ENCODE data around the gene DNAH11. TPM values are rescaled to one million over a fixed set of nuclear protein-coding genes. Genes with fewer than 3 reads are reported as not detected.
A peak's percentile ranks its signal among the peaks of the same experiment; 100 is the strongest.
"Not testable (repeated sequence)": the region's sequence is repeated elsewhere in the genome, so short reads cannot be mapped to it uniquely, and the experiment has no call there.

DNAH11 gene
- total RNA-seq, 3 donors from 2014 or later: 0.32 to 2.2 (median 0.33) TPM

DNA sequence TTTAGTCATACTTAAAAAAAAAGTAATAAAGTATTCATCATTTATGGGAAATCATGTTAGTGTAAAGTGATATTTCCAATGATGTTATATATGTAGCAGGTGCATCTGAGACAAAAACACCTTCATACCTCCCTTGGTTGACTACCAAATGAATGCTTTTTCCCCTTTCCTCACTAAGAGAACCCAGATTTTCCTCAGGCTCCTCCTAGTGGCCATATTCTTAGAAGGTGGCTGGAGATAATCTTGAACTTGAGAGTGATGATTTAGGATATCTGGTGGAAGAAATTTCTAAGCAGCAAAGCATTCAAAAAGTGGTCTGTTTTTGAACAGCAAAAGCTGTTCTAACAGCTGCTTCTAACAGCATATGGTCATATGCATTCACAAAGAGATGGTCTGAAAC is 16.8 kb upstream of the DNAH11 start:
- Histone ChIP-seq H3K4me1 (no peaks in the 10 kb centered on the region), H3K36me3 (no peaks in the 10 kb centered on the region), H3K4me3 (no peak overlapping the region), H3K27ac (no peak overlapping the region), H3K9me3 (peaks cover 0 to 4% of the 10 kb centered on the region in 2 donors), H3K27me3 (no peaks in the 10 kb centered on the region)
- DNase-seq (ENCODE audit: low spot score in 2 of 2): no peak
- TF ChIP-seq POLR2AphosphoS5 (IDR thresholded peaks at IDR 0.05) (no peak), POLR2A (IDR thresholded peaks at IDR 0.05) (no peak)
- TF ChIP-seq, protein P1, sequence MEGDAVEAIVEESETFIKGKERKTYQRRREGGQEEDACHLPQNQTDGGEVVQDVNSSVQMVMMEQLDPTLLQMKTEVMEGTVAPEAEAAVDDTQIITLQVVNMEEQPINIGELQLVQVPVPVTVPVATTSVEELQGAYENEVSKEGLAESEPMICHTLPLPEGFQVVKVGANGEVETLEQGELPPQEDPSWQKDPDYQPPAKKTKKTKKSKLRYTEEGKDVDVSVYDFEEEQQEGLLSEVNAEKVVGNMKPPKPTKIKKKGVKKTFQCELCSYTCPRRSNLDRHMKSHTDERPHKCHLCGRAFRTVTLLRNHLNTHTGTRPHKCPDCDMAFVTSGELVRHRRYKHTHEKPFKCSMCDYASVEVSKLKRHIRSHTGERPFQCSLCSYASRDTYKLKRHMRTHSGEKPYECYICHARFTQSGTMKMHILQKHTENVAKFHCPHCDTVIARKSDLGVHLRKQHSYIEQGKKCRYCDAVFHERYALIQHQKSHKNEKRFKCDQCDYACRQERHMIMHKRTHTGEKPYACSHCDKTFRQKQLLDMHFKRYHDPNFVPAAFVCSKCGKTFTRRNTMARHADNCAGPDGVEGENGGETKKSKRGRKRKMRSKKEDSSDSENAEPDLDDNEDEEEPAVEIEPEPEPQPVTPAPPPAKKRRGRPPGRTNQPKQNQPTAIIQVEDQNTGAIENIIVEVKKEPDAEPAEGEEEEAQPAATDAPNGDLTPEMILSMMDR (IDR thresholded peaks at IDR 0.05): peak in 1 of 3 donors; percentile 17
- intact Hi-C loops (cut with DNase I; ENCODE audit: low total_unique reads): no loop called here

DNA sequence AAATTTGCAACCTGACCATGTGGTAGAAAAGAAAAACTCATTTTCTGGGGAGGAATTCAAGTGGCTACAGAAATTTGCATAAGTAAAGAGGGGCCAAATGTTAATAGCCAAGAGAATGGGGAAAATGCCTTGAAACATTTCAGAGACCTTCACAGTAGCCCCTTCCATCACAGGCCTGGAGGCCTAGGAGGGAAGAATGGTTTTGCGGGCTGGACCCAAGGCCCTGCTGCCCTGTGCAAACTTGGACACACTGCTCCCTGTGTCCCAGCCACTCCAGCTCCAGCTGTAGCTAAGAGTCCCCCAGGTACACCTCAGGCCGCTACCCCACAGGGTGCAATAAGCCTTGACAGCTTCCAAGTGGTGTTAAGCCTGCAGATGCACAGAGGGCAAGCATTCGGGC is 16.4 kb upstream of the DNAH11 start:
- H3K27me3 ChIP-seq: no peaks in the 10 kb centered on the region
- peaks cover 0 to 4% of the 10 kb centered on the region in 2 donors for H3K9me3 ChIP-seq
- no peak overlapping the region for H3K27ac ChIP-seq
- no peak overlapping the region for H3K4me3 ChIP-seq
- intact Hi-C loops (cut with DNase I; ENCODE audit: low total_unique reads): no loop called here
- TF ChIP-seq POLR2A (IDR thresholded peaks at IDR 0.05) (no peak), POLR2AphosphoS5 (IDR thresholded peaks at IDR 0.05) (no peak)
- TF ChIP-seq, protein P1 (IDR thresholded peaks at IDR 0.05): no peak
- no peak for DNase-seq (ENCODE audit: low spot score in 2 of 2)
- no peaks in the 10 kb centered on the region for H3K36me3 ChIP-seq
- H3K4me1 ChIP-seq: no peaks in the 10 kb centered on the region

DNA sequence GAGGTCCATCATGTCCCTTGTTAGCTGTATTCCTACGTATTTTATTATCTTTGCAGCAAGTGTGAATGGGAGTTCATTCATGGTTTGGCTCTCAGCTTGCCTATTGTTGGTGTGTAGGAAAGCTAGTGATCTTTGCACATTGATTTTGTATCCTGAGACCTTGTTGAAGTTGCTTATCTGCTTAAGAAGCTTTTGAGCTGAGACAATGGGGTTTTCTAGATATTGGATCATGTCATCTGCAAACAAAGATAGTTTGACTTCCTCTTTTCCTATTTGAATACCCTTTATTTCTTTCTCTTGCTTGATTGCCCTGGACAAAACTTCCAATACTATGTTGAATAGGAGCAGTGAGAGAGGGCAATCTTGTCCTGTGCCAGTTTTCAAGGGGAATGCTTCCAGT is 10.4 kb upstream of the DNAH11 start:
- intact Hi-C loops (cut with DNase I; ENCODE audit: low total_unique reads); H3K36me3 ChIP-seq; H3K9me3 ChIP-seq; DNase-seq (ENCODE audit: low spot score in 2 of 2); H3K27me3 ChIP-seq; H3K4me1 ChIP-seq; H3K4me3 ChIP-seq; H3K27ac ChIP-seq: not testable (repeated sequence)

DNA sequence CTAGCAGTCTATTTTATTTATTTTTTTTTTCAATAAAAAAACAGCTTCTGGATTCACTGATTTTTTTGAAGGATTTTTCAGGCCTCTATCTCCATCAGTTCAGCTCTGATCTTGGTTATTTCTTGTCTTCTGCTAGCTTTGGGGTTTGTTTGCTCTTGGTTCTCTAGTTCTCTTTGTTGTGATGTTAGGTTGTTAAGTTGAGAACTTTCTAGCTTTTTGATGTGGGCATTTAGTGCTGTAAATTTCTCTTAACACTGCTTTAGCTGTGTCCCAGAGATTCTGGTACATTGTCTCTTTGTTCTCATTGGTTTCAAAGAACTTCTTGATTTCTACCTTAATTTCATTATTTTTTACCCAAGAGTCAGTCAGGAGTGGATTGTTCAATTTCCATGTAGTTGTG is 9.2 kb upstream of the DNAH11 start:
- intact Hi-C loops (cut with DNase I; ENCODE audit: low total_unique reads); DNase-seq (ENCODE audit: low spot score in 2 of 2); H3K9me3 ChIP-seq: not testable (repeated sequence)

DNA sequence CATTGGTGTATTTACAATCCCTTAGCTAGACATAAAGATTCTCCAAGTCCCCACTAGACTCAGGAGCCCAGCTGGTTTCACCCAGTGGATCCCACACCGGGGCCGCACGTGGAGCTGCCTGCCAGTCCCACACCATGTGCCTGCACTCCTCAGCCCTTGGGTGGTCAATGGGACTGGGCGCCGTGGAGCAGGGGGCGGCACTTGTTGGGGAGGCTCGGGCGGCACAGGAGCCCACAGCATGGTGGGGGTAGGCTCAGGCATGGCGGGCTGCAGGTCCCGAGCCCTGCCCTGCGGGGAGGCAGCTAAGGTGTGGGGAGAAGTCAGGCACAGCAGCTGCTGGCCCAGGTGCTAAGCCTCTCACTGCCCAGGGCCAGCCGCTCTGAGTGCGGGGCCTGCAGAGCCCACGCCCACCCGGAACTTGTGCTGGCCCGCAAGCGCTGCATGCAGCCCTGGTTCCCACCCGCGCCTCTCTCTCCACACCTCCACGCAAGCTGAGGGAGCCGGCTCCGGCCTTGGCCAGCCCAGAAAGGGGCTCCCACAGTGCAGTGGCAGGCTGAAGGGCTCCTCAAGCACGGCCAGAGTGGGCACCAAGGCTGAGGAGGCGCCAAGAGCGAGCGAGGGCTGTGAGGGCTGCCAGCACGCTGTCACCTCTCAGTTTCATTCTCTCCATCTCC is 6.3 kb upstream of the DNAH11 start:
- not testable (repeated sequence) for DNase-seq (ENCODE audit: low spot score in 2 of 2); H3K36me3 ChIP-seq

More for the DNA sequence above, 9.2 kb upstream of the DNAH11 start:
- H3K4me1 ChIP-seq, H3K27ac ChIP-seq, H3K36me3 ChIP-seq, H3K27me3 ChIP-seq, H3K4me3 ChIP-seq: not testable (repeated sequence)

DNA sequence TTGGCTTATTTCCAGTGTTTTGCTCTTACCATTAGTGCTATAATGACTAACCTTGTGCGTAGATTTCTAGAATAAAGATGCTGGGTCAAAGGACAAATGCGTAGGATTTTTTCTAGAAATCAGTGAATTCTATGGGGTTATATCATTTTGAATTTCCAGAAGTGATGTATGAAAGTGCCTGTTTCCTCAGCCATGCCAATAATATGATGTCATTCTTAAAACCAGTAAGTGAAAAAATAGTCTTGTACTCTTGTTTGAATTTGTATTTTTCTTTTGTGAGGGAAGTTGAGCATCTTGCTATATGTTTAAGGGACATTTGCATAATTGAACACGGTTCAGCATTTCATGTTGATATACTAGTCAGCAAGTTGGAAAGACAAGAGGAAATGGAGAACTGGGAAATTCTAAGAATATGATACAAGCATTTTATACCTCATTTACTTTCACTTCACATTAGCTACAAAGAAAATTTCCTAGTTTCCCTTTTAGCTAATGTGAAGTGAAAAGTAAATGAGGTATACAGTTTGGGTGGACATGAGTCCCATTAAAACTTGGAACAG is 3.8 kb upstream of the DNAH11 start:
- intact Hi-C loops (cut with DNase I; ENCODE audit: low total_unique reads): no loop called here
- no peaks in the 10 kb centered on the region for H3K9me3 ChIP-seq
- TF ChIP-seq, protein P1 (IDR thresholded peaks at IDR 0.05): no peak
- no peak for TF ChIP-seq POLR2AphosphoS5 (IDR thresholded peaks at IDR 0.05)
- TF ChIP-seq POLR2A (IDR thresholded peaks at IDR 0.05): no peak
- no peak for DNase-seq (ENCODE audit: low spot score in 2 of 2)
- no peak overlapping the region for H3K27ac ChIP-seq
- no peaks in the 10 kb centered on the region for H3K4me1 ChIP-seq
- peaks cover 0 to 17% of the 10 kb centered on the region in 2 donors for H3K27me3 ChIP-seq
- no peak overlapping the region for H3K4me3 ChIP-seq
- no peaks in the 10 kb centered on the region for H3K36me3 ChIP-seq

More for the DNA sequence above, 6.3 kb upstream of the DNAH11 start:
- H3K27me3 ChIP-seq; H3K27ac ChIP-seq; intact Hi-C loops (cut with DNase I; ENCODE audit: low total_unique reads); H3K4me3 ChIP-seq; H3K9me3 ChIP-seq; H3K4me1 ChIP-seq: not testable (repeated sequence)
